Fibroblast of pulmonary artery (primary cell): ENCODE measurements around the gene SCGB1D1.

Experiments
- DNase-seq: peaks from one replicate; pipeline ENCODE4 v3.0.0-alpha.2; 2010; ENCODE audit warnings: low read depth
- H3K4me3 ChIP-seq: replicated peaks from 2 replicates; pipeline ENCODE4 v1.5.1; 2011; ENCODE audit warnings: low read depth, mild to moderate bottlenecking, control low read depth, low read length, moderate library complexity
- TF ChIP-seq, protein P1 (sequence below): IDR thresholded peaks from 2 replicates; pipeline ENCODE4 v1.5.1; 2011; ENCODE audit warnings: mild to moderate bottlenecking, control low read depth, low read length, inconsistent platforms; ENCODE audit errors: missing control alignments

Gene SCGB1D1

DNA sequence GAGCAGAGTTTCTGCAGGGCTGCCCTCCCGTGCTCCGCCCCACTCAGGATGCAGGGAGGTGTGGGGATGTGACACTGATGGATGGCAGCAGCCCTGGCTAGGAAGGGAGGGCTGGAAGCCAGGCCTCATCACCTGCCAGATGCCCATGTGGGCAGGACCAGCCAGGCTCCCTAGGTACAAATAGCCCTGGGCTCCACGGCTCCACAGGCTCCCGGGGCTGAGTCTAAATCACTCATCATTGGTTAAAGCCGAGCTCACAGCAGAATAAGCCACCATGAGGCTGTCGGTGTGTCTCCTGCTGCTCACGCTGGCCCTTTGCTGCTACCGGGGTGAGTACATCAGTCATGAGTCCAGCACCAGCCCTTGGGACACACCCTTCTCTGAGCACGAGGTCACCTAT, at the start of gene SCGB1D1:
SCGB1D1 (plus strand) TSS at position 206 of the 400 bp plus-strand sequence; CDS start at position 275, 69 bp downstream.
- no peak within 1 kb of the TSS for H3K4me3 ChIP-seq
- TF ChIP-seq, protein P1, sequence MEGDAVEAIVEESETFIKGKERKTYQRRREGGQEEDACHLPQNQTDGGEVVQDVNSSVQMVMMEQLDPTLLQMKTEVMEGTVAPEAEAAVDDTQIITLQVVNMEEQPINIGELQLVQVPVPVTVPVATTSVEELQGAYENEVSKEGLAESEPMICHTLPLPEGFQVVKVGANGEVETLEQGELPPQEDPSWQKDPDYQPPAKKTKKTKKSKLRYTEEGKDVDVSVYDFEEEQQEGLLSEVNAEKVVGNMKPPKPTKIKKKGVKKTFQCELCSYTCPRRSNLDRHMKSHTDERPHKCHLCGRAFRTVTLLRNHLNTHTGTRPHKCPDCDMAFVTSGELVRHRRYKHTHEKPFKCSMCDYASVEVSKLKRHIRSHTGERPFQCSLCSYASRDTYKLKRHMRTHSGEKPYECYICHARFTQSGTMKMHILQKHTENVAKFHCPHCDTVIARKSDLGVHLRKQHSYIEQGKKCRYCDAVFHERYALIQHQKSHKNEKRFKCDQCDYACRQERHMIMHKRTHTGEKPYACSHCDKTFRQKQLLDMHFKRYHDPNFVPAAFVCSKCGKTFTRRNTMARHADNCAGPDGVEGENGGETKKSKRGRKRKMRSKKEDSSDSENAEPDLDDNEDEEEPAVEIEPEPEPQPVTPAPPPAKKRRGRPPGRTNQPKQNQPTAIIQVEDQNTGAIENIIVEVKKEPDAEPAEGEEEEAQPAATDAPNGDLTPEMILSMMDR: no peak
- no peak for DNase-seq

GRCh38 chr11:62140304-62141110, 49.5 kb upstream of the SCGB1D1 start:
- DNase-seq: no peak
- TF ChIP-seq, protein P1: no peak
- H3K4me3 ChIP-seq: no peak overlapping the region

DNA sequence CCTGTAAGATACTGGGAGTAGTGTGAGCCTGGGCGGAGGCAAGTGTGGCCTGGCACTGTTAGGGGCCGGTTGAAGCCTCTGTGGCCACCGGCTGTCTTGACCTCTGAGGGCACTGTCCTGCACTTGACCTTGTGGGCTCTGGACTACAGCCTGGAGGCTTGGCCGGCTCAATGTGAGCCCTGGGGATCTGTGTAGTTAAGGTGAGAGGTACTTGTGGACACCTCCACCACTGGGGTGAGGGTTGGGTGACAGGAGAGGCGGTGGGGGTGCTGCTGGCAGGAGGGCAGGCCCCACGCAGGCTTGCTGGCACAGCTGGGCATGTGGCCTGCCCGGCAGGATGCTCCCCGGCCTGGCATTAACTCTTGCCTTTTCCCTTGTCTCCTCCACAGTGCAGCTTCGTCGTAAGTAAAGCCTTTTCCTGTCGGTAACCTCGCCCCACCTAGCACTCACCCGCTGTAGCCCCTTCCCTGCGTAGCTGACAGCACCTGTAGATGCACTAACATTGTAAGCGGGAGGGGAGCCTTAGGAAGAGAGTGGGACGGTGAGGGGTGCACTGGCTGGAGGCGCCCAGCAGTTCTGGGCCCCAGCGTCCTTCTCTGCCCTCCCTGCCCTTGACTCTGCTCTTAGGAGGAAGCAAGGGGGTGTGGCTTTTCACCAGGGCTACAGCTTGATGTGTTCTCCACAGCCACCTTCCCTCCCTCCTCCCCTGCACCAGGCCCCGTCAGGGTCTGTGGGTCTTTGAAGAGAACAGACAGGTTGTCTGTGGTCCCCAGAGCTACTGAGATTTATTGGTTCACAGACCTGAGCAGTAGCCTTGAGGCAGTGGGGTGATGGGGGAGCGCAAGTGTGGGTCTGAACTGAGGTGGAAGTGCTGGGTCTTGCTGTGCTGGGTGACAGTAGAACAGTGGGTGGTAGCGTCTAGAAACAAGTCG, 48.6 kb upstream of the SCGB1D1 start:
- TF ChIP-seq, protein P1: no peak
- no peak overlapping the region for H3K4me3 ChIP-seq
- DNase-seq: no peak

GRCh38 chr11:62142043-62142375, 48.0 kb upstream of the SCGB1D1 start:
- DNase-seq: no peak
- no peak overlapping the region for H3K4me3 ChIP-seq
- TF ChIP-seq, protein P1: no peak

GRCh38 chr11:62142921-62143320, 47.1 kb upstream of the SCGB1D1 start:
- TF ChIP-seq, protein P1: no peak
- no peak for DNase-seq
- H3K4me3 ChIP-seq: no peak overlapping the region

- no peak overlapping the region for H3K4me3 ChIP-seq
- TF ChIP-seq, protein P1: peak; percentile 22
Observed at GRCh38 chr11:62143727-62144126, 46.3 kb upstream of the SCGB1D1 start.

More at GRCh38 chr11:62143727-62144126, 46.3 kb upstream of the SCGB1D1 start:
- no peak for DNase-seq
